ENCODE measurements around the gene MED31. TPM values are rescaled to one million over a fixed set of nuclear protein-coding genes. Genes with fewer than 3 reads are reported as not detected.
"Not testable (repeated sequence)": the region's sequence is repeated elsewhere in the genome, so short reads cannot be mapped to it uniquely, and the experiment has no call there.

The MED31 gene
- total RNA-seq, 1 experiment from 2014 or later: 36.5 TPM

DNA sequence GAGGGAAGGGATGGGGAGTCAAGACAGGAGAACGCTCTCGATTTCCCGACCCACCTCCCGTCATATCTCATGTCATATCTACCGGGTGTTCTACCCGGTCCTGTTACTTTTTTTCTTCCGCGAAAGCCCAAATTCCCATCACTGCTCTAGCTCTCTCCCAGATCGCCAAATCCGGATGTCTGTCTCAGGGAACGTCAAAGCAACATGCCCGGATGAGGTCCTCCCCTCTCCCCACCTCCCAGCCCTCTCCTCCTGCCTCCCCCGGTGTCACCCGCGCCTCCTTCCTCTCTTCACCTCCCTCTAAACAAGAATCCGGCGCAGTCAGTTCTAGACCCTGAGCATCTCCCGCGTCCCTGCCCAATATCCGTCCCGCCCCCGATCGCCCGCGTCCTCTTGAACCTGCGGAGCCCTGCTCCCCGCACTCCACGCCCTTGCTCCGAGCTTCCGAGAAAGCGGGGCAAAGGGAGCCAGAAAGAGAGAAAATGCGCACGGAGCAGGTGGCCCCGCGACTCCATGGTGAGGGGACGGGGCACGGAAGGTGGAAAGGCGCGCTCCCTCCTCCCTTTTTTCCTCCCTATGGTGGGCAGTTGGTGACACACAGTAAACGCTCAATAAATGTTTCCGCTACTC, 4.4 kb upstream of the MED31 start:
- not testable (repeated sequence) for DNase-seq (ENCODE audit: low read depth)

DNA sequence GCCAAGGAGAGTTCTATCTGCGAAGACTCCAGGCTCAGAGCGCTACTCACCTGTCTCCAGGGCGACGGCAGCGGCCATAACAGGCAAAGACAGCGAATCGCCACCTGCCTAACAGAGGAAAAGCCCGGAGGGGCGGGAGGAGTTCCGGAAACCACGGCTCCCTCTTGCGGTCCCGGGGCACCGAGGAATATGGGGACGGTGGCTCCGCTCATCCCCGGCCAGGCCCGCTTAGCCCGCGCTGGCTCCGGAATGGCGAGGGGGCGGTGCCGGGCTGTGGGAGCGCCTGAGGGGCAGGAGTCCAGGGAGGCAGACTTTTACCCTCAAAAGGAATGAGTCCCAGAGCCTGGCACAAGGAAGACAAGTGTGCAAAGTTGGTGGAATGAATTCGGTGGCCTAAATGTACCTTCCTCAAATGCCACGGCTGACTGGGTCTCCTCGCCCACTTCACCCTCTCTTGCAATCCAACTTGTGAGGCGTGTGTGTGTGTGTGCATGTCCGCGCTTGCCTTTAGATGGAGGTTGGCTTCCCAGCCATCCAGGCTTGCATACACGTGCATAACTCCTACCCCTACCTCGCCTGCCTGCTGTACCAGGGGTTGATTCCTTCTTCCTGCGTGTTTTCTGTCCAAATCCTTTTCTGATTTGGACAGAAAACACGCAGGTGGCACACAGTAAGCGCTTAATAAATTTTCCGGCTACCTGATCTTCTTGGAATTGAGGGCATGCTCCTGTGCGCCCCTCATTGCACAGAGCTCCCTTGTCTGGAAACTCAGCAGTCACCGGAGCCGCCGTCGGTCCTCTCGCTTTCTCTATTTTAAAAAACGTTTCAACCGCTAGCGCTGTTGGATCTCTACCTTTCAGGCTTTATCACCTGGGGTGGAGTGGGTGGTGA, 3.7 kb upstream of the MED31 start:
- DNase-seq (ENCODE audit: low read depth): no peak

DNA sequence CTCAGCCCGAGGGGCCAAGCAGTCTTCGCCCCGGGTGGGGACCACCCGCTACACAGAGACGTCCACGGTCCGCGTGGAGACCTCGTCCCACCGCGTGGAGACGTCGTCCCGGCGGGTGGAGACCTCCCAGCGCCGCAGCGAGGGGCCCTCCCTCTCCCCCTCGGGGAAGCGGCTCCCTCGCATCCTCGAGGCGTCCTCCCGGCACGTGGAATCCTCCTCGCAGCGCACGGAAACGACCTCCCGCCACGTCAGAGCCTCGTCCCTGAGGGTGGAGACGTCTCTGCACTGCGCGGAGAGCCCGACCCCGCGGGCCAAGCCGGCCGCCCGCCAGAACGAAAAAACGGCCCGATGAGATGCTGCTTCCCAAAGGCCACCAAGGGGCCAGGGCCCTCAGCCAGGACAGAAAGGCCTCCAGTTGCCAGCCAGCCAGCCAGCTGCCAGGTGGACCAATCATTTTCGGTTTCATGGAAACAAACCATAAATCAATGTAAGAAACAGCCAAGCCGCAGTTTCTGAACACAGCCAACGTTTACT, 581 bp upstream of the MED31 start:
- peak; percentile 65 for DNase-seq (ENCODE audit: low read depth)

DNA sequence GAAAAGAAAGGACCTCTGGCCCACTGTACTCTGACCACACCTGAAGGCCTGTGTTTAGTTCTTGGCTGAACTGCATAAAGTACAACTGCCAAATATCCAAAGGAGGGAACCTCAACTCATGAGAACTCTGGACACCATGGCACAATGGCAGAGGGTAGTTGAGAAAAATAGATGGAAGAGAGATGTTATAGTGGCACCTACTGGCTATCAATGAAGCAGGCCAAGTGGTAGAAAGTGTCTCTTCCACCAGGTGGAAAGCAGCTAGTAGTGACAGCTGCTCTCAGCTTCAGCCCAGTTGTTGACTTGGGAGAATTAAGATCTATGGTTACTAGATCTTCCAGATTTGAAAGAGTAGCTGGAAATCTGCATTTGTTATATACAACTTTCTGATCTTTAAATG, 3.2 kb downstream of the MED31 start:
- no peak for DNase-seq (ENCODE audit: low read depth)

DNA sequence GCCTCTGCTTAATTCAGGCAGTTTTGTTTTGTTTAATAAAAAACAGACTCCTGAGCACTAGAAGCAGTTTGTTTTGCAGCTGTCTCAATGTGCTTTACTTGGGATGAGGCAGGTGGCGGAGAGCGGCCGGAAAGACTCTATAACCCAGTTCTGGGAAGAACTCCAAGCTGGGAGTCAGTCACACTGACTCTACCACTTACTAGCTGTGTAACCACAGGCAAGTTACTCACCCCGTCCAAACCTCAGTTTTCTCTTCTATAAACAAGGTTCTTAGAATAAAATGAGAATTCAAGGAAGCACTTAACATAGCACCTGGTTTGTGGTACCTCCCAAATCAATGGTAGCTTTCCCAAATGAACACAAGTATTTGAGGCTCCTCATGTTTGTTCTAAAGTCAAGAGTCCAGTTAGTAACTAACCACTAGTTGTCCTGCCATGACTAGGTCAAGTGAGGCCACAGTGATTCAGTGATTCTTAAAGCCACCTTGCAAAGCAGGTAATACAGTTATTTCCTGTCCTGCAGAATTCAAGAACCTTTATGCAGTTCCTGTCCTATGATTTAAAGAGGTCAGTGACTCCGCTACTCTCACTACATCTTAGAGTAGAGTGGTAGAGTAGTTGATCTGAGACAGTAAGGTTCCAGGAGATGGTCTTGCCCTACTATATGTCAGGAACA, 7.8 kb downstream of the MED31 start:
- peak; percentile 88 for DNase-seq (ENCODE audit: low read depth)

DNA sequence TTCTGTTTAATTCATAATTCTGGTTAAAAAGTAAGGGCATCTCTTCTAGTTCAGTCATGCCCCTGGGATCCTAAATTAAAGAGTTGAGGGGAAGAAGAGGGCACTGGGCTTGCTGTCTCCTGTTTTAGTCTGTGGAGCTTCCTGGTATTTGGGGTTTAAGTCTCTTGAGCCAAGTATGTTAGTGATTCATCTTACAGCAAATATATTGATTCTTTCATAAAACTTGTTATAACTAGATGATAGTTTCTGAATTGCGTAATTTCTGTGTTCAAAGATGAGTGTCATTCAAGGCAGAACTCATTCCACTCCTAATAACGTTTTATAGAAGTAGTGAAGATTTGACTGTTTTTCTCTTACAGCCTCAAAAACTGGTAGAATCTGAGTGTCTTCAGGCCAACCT, 8.8 kb downstream of the MED31 start:
- no peak for DNase-seq (ENCODE audit: low read depth)

DNA sequence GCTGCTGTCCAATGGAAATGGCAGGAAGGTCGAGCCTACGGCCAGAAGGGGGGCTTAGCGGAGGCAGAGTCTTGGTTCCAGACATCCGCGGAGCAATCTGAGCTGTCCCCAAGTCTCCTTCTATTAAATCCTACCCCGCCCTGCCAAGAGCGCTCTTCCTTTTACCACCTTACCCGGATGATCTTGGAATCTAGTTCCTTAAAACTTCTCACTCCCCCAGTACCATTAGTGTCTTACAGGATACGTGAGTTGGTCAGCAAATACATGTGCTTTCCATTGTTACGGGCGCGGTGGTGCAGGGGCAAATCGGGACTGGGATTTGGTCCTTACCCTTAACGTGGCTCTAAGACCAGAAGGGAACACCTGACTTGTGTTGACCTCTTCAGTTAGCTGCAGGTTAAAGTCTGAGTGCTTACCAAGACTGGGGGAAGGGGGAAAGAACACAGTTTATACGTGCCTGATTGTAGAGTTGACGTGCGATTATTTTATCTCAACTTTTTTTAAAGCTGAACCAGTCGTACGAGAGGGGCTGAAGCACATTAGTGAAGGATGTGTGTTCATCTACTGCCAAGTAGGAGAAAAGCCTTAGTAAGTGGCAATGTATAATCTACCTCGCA, 10.1 kb downstream of the MED31 start:
- DNase-seq (ENCODE audit: low read depth): no peak

DNA sequence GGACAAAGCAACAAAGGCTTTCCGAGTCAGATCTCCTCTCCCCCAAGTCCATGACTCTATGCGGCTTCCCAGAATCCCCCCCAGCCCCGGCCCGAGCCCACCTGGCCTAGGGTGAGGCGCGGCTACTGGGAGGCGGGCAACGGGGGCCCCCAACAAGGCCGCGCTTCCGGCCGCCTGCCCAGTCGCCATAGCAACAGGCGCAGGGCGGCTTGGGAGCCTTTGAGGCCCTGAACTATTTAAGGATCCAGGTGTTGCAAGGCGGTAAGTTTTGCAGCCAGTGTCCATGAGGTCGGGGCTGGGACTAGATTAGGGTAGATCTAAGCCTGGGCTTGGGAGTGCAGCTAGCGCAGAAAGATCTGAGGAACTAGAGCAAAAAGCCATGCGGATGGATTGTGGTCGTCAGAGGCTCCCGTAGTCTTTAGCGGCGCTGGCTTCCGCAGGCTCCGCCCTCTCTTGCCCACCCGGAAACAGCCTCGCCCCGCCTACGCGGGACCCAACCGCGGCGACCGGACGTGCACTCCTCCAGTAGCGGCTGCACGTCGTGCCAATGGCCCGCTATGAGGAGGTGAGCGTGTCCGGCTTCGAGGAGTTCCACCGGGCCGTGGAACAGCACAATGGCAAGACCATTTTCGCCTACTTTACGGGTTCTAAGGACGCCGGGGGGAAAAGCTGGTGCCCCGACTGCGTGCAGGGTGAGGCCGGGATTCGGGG, 10.7 kb downstream of the MED31 start, which contains the start of the genes KIAA0753 and TXNDC17:
Gene KIAA0753 (minus strand): TSS at position 176 of the 711 bp plus-strand sequence. CDS start 5,608 bp downstream, outside the sequence.
Gene TXNDC17 (plus strand): TSS at position 525 of the 711 bp plus-strand sequence. CDS start 23 bp downstream, at position 548.
- peak; percentile 96 for DNase-seq (ENCODE audit: low read depth)

DNA sequence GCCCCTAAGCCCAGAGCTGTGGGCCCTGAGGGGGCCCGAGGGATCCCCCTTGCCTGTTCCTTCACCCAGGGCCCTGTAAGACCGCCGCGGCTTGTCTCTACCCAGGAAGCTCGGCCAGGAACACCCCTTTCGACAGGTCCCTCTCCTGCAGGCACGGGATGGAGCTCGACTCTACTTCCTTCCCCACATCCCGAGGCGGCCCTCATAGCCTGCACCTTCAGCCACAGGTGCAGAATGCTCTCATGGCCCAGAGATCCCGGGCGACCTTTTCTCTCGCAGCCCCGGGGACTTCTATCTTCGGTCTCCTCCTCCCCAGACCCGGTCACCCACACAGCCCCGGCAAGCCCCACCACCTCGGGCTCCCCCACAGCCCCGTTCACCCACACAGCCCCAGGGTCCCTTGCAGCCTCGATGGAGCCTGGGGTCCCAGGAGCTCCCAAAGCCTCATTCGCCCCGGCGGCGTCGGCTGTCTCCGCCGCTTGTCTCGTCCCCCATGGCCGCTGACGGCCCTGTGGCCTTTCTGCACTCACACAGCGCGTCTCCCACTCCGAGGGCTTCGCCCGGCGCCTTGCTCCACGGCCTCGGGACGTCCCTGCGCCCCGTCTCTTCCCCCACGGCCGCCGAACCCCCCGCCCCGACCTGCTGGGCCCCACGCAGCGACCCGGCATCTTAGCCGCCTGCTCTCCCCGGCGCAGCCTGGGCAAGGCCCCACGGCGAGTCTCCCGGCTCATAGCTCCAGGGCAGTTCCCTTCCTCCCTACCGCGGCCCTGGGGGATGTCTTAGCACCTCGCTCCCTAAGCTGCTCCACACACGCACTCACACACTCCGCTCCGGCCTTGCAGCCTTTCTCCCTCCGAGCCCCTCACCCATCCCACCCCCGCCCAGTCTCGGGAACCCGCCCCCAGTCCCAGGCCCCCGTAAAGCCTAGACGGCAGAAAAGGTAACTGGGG, 11.5 kb downstream of the MED31 start:
- peak; percentile 51 for DNase-seq (ENCODE audit: low read depth)

DNA sequence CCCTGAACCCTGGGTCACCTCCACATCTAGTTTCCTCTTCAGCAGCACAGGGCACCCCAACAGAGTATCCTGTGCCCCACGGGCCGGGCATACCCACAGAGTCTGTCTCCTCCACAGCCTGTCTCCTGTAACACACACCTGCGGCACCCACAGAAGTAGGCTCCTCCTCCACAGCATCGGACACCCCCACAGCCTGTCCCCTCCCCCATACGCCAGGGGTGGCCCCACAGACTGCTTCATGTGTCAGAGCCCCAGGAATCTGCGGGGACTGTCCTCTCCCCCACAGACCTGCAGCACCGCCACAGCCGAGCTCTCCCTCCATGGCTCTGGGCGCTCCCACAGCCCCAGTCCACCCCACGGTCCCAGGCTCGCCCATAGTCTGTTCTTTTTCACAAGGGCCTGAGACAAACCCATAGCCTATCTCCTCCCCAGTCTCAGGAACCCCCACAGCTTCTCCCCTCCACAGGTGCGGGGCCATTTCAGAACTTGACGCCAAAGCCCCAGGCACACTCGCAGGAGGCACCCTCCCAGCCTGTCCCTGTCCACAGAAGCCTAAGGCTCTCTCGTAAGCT, 12.3 kb downstream of the MED31 start:
- no peak for DNase-seq (ENCODE audit: low read depth)

DNA sequence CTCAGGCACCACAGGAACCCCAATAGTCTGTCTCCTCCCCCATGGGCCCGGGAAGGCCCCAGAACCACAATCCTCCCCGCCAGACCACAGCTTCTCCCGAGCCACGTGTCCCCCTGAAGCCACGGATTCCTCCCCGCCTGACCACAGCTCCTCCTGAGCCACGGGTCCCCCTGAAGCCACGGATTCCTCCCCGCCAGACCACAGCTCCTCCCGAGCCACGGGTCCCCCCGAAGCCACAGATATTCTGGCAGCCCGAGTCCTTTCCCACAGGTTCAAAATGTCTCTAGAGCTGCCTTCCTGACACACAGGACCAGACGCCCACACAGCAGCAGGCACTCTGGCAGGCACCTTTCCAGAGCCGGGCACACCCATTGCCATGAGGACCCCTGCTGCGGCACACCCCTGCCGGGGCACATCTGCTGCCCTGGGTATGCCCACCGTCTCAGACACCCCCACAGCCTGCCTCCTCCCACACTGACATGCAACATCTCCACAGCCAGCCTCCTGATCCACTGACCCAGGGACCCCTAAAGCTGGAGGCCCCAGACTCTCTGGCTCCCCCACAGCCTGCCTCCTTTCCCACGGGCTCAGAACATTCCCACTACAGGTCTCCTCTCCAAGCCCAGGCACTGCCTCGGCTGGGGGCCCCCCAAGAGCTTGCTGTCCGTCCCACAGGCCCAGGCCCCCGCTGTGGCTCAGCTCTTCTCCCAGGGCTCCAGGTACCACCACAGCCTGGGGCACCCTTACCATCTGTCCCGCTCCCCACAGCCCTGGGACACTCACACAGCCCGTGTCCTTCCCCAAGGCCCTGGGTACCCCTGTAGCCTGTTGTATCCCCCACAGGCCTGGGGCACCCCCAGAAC, 13.1 kb downstream of the MED31 start:
- no peak for DNase-seq (ENCODE audit: low read depth)

DNA sequence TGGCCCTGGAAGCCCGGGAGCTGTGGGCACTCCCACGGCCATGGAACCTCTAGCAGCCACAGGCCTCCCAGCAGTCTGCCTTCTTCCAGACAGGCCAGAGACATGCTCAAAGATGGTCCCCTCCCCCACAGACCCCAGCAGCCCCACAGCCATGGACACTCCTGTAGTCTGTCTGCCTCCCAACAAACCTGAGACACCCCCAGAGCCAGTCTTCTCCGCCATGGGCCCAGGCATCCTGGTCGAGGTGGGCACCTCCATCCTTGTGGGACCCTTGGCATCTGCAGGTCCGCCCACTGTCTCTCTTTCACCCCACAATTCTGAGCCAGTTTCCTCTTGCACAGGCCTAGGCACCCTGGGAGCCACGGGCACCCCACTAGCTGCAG, 14.0 kb downstream of the MED31 start:
- DNase-seq (ENCODE audit: low read depth): no peak

DNA sequence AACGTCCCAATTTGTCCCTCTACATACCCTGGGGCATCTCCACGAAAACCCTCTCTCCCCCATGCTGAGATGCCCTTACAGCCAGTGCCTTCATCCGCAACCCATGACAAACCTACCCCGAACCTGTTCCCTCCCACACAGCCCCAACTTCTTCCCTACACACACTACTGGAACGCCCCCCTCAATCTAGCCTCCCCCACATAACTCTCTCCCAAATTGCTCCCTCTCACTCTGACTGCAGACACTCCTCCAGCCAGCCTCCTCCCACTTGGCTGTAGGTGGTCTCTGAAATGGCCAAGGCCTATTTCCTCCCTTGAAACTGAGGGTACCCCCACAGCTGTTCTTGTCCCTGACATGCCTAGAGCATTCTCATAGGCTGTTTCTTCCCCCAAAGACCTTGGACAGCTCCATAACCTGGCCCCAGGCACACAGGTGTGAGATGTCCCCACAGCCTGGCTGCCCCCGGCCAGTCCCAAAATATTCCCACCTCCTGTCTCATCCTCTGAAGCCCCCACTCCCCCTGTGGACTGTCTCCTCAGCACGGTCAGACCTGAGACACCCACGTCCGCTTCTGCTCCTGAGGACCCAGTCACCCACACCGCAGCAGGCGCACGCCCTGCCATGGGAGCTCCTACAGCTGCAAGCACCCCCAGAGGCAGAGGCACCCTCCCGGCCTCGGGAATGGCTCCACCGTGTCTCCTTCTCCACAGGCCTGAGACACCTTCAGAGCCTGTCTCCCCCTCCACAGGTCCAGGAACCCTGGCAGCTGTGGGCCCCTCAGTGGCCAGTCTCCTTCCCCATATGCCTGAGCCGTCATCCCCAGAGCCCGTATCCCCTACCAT, 14.6 kb downstream of the MED31 start:
- no peak for DNase-seq (ENCODE audit: low read depth)

DNA sequence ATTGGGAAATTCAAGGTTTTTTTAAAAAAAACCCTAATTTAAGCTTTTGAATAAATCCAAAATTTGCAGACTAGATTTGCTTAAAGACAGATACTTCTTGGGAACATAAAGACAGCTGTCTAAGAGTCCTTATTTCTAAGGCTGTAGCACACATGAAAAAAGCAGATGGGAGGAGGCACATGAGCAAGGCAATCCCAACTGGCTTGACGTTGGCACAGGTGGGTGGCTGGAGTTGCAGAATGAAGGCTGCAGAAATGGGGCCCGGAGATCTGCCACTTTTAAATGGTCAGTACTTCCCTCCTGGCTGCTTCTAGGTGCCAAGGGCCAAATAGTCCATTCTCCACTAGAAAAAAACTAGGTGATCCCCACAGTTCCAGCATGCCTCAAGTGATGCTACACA, 15.3 kb downstream of the MED31 start:
- no peak for DNase-seq (ENCODE audit: low read depth)

DNA sequence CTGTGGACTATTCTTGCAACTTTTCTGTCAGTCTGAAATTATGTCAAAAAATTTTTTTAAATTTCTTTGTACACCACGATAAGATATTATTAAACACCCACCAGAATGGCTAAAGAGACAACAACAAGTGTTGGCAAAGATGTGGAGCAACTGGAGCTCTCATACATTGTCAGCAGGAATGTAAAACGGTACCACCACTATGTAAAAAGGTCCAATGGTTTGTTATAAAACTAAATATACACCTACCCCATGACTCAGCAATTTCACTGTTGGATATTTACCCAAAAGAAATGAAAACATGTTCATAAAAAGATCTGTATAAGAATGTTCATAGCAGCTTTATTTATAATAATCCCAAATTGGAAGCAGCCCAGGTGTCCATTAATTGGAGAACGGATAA, 18.1 kb downstream of the MED31 start:
- DNase-seq (ENCODE audit: low read depth): no peak

DNA sequence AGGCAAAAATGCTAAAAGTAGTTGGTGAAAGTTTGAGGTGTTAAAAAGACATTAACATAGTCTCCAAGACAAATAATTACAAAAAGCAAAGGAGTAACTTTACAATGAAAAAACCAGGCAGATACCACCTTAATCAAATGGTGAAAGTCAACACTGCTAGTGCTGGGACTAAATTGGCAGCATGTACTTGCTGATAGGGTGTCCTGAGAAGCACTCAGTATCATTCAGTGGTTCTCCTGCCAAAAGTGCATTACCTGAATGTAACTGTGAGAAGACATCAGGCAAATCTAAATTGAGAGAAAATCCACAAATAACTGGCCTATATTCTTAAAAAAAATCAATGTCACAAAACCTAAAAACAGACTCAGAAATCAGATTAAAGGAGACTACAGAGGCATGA, 18.9 kb downstream of the MED31 start:
- DNase-seq (ENCODE audit: low read depth): no peak

DNA sequence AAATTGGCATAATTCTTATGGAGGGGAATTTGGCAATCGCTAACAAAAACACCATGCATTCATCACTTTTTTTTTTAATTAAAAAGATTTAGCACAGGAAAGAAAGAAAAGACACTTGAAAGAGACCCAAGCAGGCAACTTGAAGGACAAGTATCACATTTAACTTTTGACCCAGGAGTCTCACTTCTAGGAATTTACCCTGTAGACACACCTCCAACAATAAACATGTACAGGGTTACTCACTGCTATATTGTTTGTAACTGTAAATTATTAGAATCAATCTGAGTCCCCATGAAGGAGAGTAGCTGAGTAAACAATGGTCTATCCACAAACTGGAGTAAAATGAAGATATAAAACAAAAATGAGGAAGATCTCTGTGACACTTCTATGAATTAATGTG, 21.0 kb downstream of the MED31 start:
- no peak for DNase-seq (ENCODE audit: low read depth)

DNA sequence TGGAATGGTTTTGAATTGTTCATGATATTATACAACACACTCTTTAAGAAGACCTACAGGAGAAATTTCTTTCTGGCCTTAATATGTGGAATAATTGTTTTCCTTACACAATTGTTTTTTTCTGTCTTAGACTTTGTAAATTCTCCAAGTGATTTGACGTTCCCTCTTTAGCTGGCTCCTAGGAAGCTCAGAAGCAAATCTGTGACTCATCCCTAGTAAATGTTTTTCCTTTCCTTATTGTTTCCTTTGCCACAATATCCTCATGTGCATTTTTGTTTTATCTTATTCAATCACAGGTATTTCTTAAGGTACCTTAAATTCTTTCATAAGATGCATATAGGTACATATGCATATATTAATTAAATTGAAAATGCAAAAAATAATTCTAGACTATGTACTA, 24.4 kb downstream of the MED31 start:
- no peak for DNase-seq (ENCODE audit: low read depth)

All from Daoy (cell line).